Measurements from ENCODE around the gene ZNF865.

DNA sequence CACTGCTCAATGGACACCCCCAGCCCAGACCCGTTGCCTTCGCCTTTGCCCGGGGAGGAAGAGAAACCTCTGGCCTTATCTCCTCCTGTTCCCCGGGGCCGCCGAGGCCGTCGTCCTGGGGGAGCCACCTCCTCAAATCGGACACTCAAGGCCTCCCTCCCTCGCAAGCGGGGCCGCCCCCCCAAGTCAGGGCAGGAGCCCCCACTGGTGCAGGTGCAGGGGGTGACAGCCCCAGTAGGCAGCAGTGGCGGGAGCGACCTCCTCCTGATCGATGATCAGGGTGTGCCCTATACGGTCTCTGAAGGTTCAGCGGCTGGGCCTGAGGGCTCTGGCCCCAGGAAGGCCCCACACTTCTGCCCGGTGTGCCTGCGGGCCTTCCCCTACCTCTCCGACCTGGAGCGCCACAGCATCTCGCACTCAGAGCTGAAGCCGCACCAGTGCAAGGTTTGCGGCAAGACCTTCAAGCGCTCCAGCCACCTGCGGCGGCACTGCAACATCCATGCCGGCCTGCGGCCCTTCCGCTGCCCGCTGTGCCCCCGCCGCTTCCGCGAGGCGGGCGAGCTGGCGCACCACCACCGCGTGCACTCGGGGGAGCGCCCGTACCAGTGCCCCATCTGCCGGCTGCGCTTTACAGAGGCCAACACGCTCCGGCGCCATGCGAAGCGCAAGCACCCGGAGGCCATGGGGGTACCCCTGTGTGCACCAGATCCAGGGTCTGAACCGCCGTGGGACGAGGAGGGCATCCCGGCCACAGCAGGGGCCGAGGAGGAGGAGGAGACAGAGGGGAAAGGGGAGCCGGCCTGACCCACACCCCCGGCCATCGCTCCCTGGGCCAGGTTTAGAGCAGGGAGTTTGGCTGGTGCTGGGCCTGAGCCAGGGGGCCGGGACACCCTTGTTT is 3.1 kb upstream of the ZNF865 start:
- TF ChIP-seq CTCF (optimal IDR thresholded peaks at IDR 0.05 in 1 of 3, IDR thresholded peaks at IDR 0.05 in 1 of 3, conservative IDR thresholded peaks at IDR 0.05 in 1 of 3; ENCODE audit: extremely low read depth in 1 of 3, insufficient read depth in 2 of 3, low read length in 3 of 3) (no peak), EZH2 (IDR thresholded peaks at IDR 0.05; ENCODE audit: low read length) (no peak)
